Mesenchymal stem cell (in vitro differentiated cells and primary cell): ENCODE data around the gene VEPH1.

Experiments
- DNase-seq: peaks from one replicate; pipeline ENCODE4 v3.0.0-alpha.2; 2013
- H2AFZ ChIP-seq: one replicate; pipeline ENCODE4 v1.6.1; 2013; ENCODE audit warnings: low read depth, mild to moderate bottlenecking, control low read depth, inconsistent platforms, low read length, moderate library complexity
- H2AK5ac ChIP-seq: 2 replicates; pipeline ENCODE4 v1.6.1; 2013; ENCODE audit warnings: low read length, moderate library complexity, mild to moderate bottlenecking, inconsistent platforms; ENCODE audit not compliant: severe bottlenecking
- H2BK120ac ChIP-seq: one replicate; pipeline ENCODE4 v1.6.1; 2013; ENCODE audit warnings: low read depth, mild to moderate bottlenecking, inconsistent platforms, low read length, moderate library complexity
- H2BK12ac ChIP-seq, 2 experiments: one replicate each; pipeline ENCODE4 v1.6.1; 2013; ENCODE audit warnings: inconsistent platforms in 2 of 2, low read length in 2 of 2, mild to moderate bottlenecking in 2 of 2, moderate library complexity in 2 of 2, control low read depth in 1 of 2
- H2BK15ac ChIP-seq: one replicate; pipeline ENCODE4 v1.6.1; 2013; ENCODE audit warnings: mild to moderate bottlenecking, low read depth, inconsistent platforms; ENCODE audit not compliant: poor library complexity, severe bottlenecking
- H2BK5ac ChIP-seq: 2 replicates; pipeline ENCODE4 v1.6.1; 2013; ENCODE audit warnings: low read depth, mild to moderate bottlenecking, low read length, control low read depth, inconsistent platforms; ENCODE audit not compliant: poor library complexity, severe bottlenecking
- H3K14ac ChIP-seq, 2 experiments: one replicate each; pipeline ENCODE4 v1.6.1; 2013; ENCODE audit warnings: inconsistent platforms in 2 of 2, low read length in 2 of 2, control low read depth in 1 of 2, mild to moderate bottlenecking in 1 of 2, moderate library complexity in 1 of 2
- H3K18ac ChIP-seq, 2 experiments: one replicate each; pipeline ENCODE4 v1.6.1; 2013; ENCODE audit warnings: inconsistent platforms in 2 of 2, low read length in 2 of 2, control low read depth in 1 of 2, low read depth in 1 of 2, mild to moderate bottlenecking in 1 of 2
- H3K23ac ChIP-seq, 2 experiments: one replicate each; pipeline ENCODE4 v1.6.1; 2013; ENCODE audit warnings: inconsistent platforms in 2 of 2, low read length in 2 of 2, mild to moderate bottlenecking in 2 of 2, moderate library complexity in 2 of 2, control low read depth in 1 of 2
- H3K27ac ChIP-seq: 2 replicates; pipeline ENCODE4 v1.5.1; 2013; ENCODE audit warnings: mild to moderate bottlenecking, moderate library complexity, low read length, control low read depth, inconsistent platforms; ENCODE audit not compliant: poor library complexity, severe bottlenecking
- H3K27me3 ChIP-seq, 2 experiments: 2 replicates each; pipeline versions ENCODE4 v1.6.1 to v1.7.0; 2013; ENCODE audit warnings: low read length in 2 of 2, mild to moderate bottlenecking in 2 of 2, moderate library complexity in 2 of 2, control low read depth in 1 of 2, inconsistent platforms in 1 of 2; ENCODE audit not compliant: control insufficient read depth in 1 of 2, insufficient read depth in 1 of 2
- H3K36me3 ChIP-seq, 2 experiments: 2 replicates each; pipeline versions ENCODE4 v1.6.1 to v1.7.0; 2013; ENCODE audit warnings: low read length in 2 of 2, control low read depth in 1 of 2, inconsistent platforms in 1 of 2, low read depth in 1 of 2, mild to moderate bottlenecking in 1 of 2; ENCODE audit not compliant: insufficient read depth in 2 of 2, control insufficient read depth in 1 of 2
- H3K4ac ChIP-seq, 2 experiments: one replicate each; pipeline ENCODE4 v1.6.1; 2013; ENCODE audit warnings: inconsistent platforms in 2 of 2, low read length in 2 of 2, mild to moderate bottlenecking in 2 of 2, moderate library complexity in 2 of 2, control low read depth in 1 of 2, low read depth in 1 of 2
- H3K4me1 ChIP-seq: 2 replicates; pipeline ENCODE4 v1.6.1; 2013; ENCODE audit warnings: low read depth, low read length, control low read depth; ENCODE audit not compliant: control insufficient read depth, insufficient read depth
- H3K4me2 ChIP-seq: 2 replicates; pipeline ENCODE4 v1.6.1; 2013; ENCODE audit warnings: low read length, mild to moderate bottlenecking, inconsistent platforms; ENCODE audit not compliant: poor library complexity, severe bottlenecking
- H3K4me3 ChIP-seq, 2 experiments: 2 replicates each; pipeline versions ENCODE4 v1.5.1 to v1.7.0; 2013; ENCODE audit warnings: low read length in 2 of 2, mild to moderate bottlenecking in 2 of 2, control low read depth in 1 of 2, low read depth in 1 of 2; ENCODE audit not compliant: insufficient read depth in 1 of 2
- H3K79me1 ChIP-seq: replicated peaks from 2 replicates; pipeline ENCODE4 v1.6.1; 2013; ENCODE audit warnings: mild to moderate bottlenecking, control low read depth, low read length, inconsistent platforms; ENCODE audit not compliant: poor library complexity, severe bottlenecking
- H3K9ac ChIP-seq: 2 replicates; pipeline ENCODE4 v1.7.0; 2013; ENCODE audit warnings: mild to moderate bottlenecking, low read length, moderate library complexity
- H3K9me3 ChIP-seq: 2 replicates; pipeline ENCODE4 v1.7.0; 2013; ENCODE audit warnings: mild to moderate bottlenecking, low read length; ENCODE audit not compliant: control insufficient read depth
- H4K8ac ChIP-seq: one replicate; pipeline ENCODE4 v1.6.1; 2013; ENCODE audit warnings: inconsistent platforms, mild to moderate bottlenecking, low read length, moderate library complexity
- H4K91ac ChIP-seq: one replicate; pipeline ENCODE4 v1.6.1; 2013; ENCODE audit warnings: mild to moderate bottlenecking, low read length, inconsistent platforms
- WGBS: methylation state at CpG from one replicate; pipeline ENCODE4 v1.1.7; 2013; ENCODE audit warnings: mixed read lengths; 5-methylcytosine and 5-hydroxymethylcytosine counted together

Gene VEPH1

DNA sequence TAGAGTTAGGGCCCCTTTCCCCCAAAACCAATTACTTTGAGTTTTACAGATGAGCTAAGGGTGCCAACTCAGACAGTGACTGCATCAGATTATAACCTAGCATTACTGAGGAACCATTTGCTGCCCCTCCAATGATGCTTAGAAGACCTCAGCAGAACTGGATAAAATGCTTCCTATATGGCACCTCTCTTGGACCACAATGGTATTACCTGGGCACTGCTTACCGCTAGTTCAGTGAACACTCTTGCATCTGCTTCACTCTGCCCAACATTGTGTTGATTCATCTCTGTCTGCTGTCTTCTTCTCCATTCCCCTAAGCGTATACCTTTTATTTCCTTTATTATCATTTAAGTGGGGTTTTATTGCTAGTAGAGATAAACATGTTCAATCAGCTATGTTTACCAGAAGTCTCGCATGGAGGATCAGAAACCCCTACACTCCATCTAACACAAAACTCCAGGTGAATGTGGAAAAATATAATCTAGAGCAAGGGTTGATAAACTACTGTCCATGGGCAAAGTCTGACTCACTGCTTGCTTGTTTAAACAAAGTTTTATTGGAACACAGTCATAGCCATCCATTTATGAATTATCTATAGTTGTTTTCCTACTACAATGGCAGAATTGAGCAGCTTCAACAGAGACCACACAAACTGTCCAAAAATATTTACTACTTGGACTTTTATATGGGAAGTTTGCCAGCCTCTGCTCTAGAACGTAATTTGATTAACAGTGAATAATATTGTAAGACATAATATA lies 166.8 kb downstream of the VEPH1 start:
- Histone ChIP-seq H2BK12ac (peak overlapping the region in 1 of 2 experiments; percentile 80), H3K9ac (no peak overlapping the region), H3K14ac (no peak overlapping the region), H2AFZ (no peak overlapping the region), H3K79me1 (no peaks in the 10 kb centered on the region), H3K18ac (no peak overlapping the region), H4K8ac (no peak overlapping the region), H3K9me3 (no peaks in the 10 kb centered on the region), H3K27ac (peak overlapping the region; percentile 67), H2BK120ac (no peak overlapping the region), H2BK15ac (no peak overlapping the region), H2BK5ac (no peak overlapping the region), H3K4me2 (no peak overlapping the region), H3K4me3 (no peak overlapping the region), H3K27me3 (no peaks in the 10 kb centered on the region), H2AK5ac (no peak overlapping the region), H3K4me1 (peaks cover 5% of the 10 kb centered on the region), H3K36me3 (peaks cover 0 to 2% of the 10 kb centered on the region in 2 experiments), H4K91ac (no peak overlapping the region), H3K4ac (no peak overlapping the region), H3K23ac (no peak overlapping the region)
- no peak for DNase-seq
- 100% methylated on average over 1 of the region's 4 CpGs for WGBS

- no peak overlapping the region for H3K4me3 ChIP-seq
- peak; percentile 79 for DNase-seq
- no peak overlapping the region for H4K8ac ChIP-seq
- no peak overlapping the region for H3K14ac ChIP-seq
- WGBS = 34% methylated on average over 6 of the region's 7 CpGs
- no peak overlapping the region for H2BK15ac ChIP-seq
- peak overlapping the region in 1 of 2 experiments; percentile 28 for H3K18ac ChIP-seq
- H3K4me1 ChIP-seq = peaks cover 5% of the 10 kb centered on the region
- H2BK120ac ChIP-seq = no peak overlapping the region
- H3K9me3 ChIP-seq = no peaks in the 10 kb centered on the region
- H3K4me2 ChIP-seq = no peak overlapping the region
- peak overlapping the region in 1 of 2 experiments; percentile 37 for H3K4ac ChIP-seq
- H3K23ac ChIP-seq = no peak overlapping the region
- peaks cover 0 to 2% of the 10 kb centered on the region in 2 experiments for H3K36me3 ChIP-seq
- no peak overlapping the region for H4K91ac ChIP-seq
- peak overlapping the region; percentile 55 for H2AK5ac ChIP-seq
- H2BK5ac ChIP-seq = no peak overlapping the region
- no peak overlapping the region for H2AFZ ChIP-seq
- H2BK12ac ChIP-seq = peak overlapping the region; percentile 31 to 64
- no peaks in the 10 kb centered on the region for H3K27me3 ChIP-seq
- H3K27ac ChIP-seq = peak overlapping the region; percentile 67
- no peaks in the 10 kb centered on the region for H3K79me1 ChIP-seq
- no peak overlapping the region for H3K9ac ChIP-seq
Observed at GRCh38 chr3:157335233-157336076, 167.8 kb downstream of the VEPH1 start.

DNA sequence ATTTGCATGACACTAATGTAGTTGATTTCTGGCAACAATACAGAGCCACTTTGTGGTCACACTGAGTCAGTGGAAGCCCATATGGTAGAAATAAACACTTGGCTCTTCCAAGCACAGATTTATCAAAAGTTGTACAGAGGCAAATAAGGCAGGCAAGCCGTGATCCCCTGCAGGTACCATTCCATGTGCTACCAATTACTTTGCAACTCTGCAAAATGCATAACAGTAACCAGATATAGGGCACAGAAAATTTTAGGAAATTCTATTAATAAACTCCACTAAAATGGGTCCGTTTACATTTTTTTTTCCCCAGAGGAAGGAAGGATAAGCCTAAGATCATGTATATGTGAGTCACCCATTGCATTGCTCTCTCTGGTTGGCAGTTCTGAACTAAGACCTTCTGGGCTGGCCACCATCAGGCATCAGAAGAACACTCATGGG lies 169.6 kb downstream of the VEPH1 start:
- Histone ChIP-seq H3K4ac (no peak overlapping the region), H3K14ac (no peak overlapping the region), H2BK5ac (no peak overlapping the region), H2BK15ac (no peak overlapping the region), H3K9me3 (no peaks in the 10 kb centered on the region), H4K8ac (no peak overlapping the region), H2AFZ (no peak overlapping the region), H2BK120ac (no peak overlapping the region), H3K4me1 (peaks cover 7% of the 10 kb centered on the region), H3K27me3 (no peaks in the 10 kb centered on the region), H4K91ac (no peak overlapping the region), H3K27ac (no peak overlapping the region), H2AK5ac (no peak overlapping the region), H2BK12ac (no peak overlapping the region), H3K36me3 (no peaks in the 10 kb centered on the region), H3K4me2 (no peak overlapping the region), H3K9ac (no peak overlapping the region), H3K18ac (no peak overlapping the region), H3K4me3 (no peak overlapping the region), H3K79me1 (no peaks in the 10 kb centered on the region), H3K23ac (no peak overlapping the region)
- peak; percentile 80 for DNase-seq
- 23% methylated on average over 2 of the region's 2 CpGs for WGBS

GRCh38 chr3:157330206-157330605 lies 173.0 kb downstream of the VEPH1 start:
- H3K14ac ChIP-seq = no peak overlapping the region
- no peak overlapping the region for H4K8ac ChIP-seq
- no peak overlapping the region for H2AK5ac ChIP-seq
- H3K36me3 ChIP-seq = no peaks in the 10 kb centered on the region
- no CpG with 5 or more reads among the region's 1 CpG for WGBS
- no peak overlapping the region for H2BK12ac ChIP-seq
- H3K4me2 ChIP-seq = no peak overlapping the region
- H3K4me3 ChIP-seq = peak overlapping the region in 1 of 2 experiments; percentile 39
- no peak overlapping the region for H3K27ac ChIP-seq
- H3K18ac ChIP-seq = no peak overlapping the region
- H3K9ac ChIP-seq = peak overlapping the region; percentile 81
- no peak for DNase-seq
- no peaks in the 10 kb centered on the region for H3K79me1 ChIP-seq
- H2BK5ac ChIP-seq = no peak overlapping the region
- peaks cover 5% of the 10 kb centered on the region for H3K4me1 ChIP-seq
- no peaks in the 10 kb centered on the region for H3K27me3 ChIP-seq
- H4K91ac ChIP-seq = no peak overlapping the region
- H3K23ac ChIP-seq = no peak overlapping the region
- H2BK15ac ChIP-seq = no peak overlapping the region
- H2BK120ac ChIP-seq = no peak overlapping the region
- no peaks in the 10 kb centered on the region for H3K9me3 ChIP-seq
- no peak overlapping the region for H3K4ac ChIP-seq
- H2AFZ ChIP-seq = no peak overlapping the region
